HepG2 (cell line): ENCODE results near the gene ROPN1B. TPM values are rescaled to one million over a fixed set of nuclear protein-coding genes. Genes with fewer than 3 reads are reported as not detected.

Experiments
- ATAC-seq: fragments of 200-7000 bp; cut with Tn5 transposase; 3 replicates; pipeline ENCODE4 v1.9.1; 2020; ENCODE audit warnings: mild to moderate bottlenecking, moderate library complexity
- BruUV-seq: library from RNA; stranded (reverse); fragments of 400-500 nt; replicated peaks from 2 replicates; lab custom pipeline; 2021; lab: Mats Ljungman, UMichigan
- CTCF ChIA-PET: fragments of 300-600 bp; formaldehyde crosslinking; extraction: SDS; loops from one replicate; lab custom pipeline; 2021; ENCODE audit warnings: low total read pairs, inconsistent platforms, low intra/inter-chr PET ratio; lab: Yijun Ruan, JAX
- POLR2A ChIA-PET: fragments of 350-600 bp; sonication (Branson Sonifier 250); formaldehyde crosslinking; loops from one replicate; lab custom pipeline; 2020; ENCODE audit warnings: antibody characterized with exemption, inconsistent platforms; lab: Yijun Ruan, JAX
- DNase-seq: peaks from one replicate; pipeline ENCODE4 v3.0.0-alpha.2; 2015; ENCODE audit warnings: low spot score
- FAIRE-seq: peaks from 3 replicates; lab custom pipeline; 2011; peaks lifted over from hg19 to GRCh38; lab: Jason Lieb, UNC
- H2AFZ ChIP-seq: one replicate; pipeline ENCODE4 v1.6.1; 2011; ENCODE audit warnings: low read length, inconsistent platforms
- H3K27ac ChIP-seq: fragments of 300-600 bp; 3 replicates; pipeline ENCODE4 v1.8.0; 2011; ENCODE audit warnings: mixed run types, mild to moderate bottlenecking, mixed read lengths, low read length, inconsistent platforms; ENCODE audit not compliant: insufficient read depth; ENCODE audit errors: extremely low read length
- H3K27me3 ChIP-seq, 2 experiments: fragments of 200-600 bp in 1 of 2; 2 replicates in 1 of 2; 3 replicates in 1 of 2; pipeline versions ENCODE4 v1.6.0 to v1.8.0; 2011; ENCODE audit warnings: low read length in 2 of 2, mild to moderate bottlenecking in 2 of 2, moderate library complexity in 2 of 2, inconsistent platforms in 1 of 2; ENCODE audit not compliant: insufficient read depth in 2 of 2, control insufficient read depth in 1 of 2
- H3K36me3 ChIP-seq, 2 experiments: fragments of 200-600 bp in 1 of 2; replicated peaks in 1 of 2; 2 replicates in 1 of 2; 3 replicates in 1 of 2; pipeline versions ENCODE4 v1.5.1 to v1.8.0; 2011; ENCODE audit warnings: low read length in 2 of 2, inconsistent platforms in 1 of 2; ENCODE audit not compliant: insufficient read depth in 2 of 2, control insufficient read depth in 1 of 2
- H3K4me1 ChIP-seq: 2 replicates; pipeline ENCODE4 v1.5.1; 2012; ENCODE audit warnings: low read length, inconsistent platforms; ENCODE audit not compliant: insufficient read depth
- H3K4me2 ChIP-seq: 2 replicates; pipeline ENCODE4 v1.6.0; 2011; ENCODE audit warnings: low read depth, low read length, inconsistent platforms
- H3K4me3 ChIP-seq, 3 experiments: fragments of 200-600 bp in 1 of 3; sonication (generic), shearing (Covaris generic) in 1 of 3; replicated peaks in 1 of 3; 2 replicates each; pipeline ENCODE4 v1.5.1; 2011 to 2016; ENCODE audit warnings: low read length in 3 of 3, inconsistent platforms in 2 of 3, low read depth in 2 of 3, mild to moderate bottlenecking in 2 of 3, control low read depth in 1 of 3, mixed read lengths in 1 of 3; ENCODE audit not compliant: insufficient read depth in 1 of 3
- H3K79me2 ChIP-seq: one replicate; pipeline ENCODE4 v1.6.1; 2011; ENCODE audit warnings: low read length, inconsistent platforms; ENCODE audit not compliant: insufficient read depth
- H3K9ac ChIP-seq: 2 replicates; pipeline ENCODE4 v1.6.0; 2011; ENCODE audit warnings: mild to moderate bottlenecking, low read depth, low read length, inconsistent platforms; ENCODE audit not compliant: insufficient read depth
- H3K9me3 ChIP-seq: 2 replicates; pipeline ENCODE4 v1.5.1; 2012; ENCODE audit warnings: mild to moderate bottlenecking, low read length
- H4K20me1 ChIP-seq: 2 replicates; pipeline ENCODE4 v1.6.0; 2011; ENCODE audit warnings: inconsistent platforms, mild to moderate bottlenecking, low read length, moderate library complexity; ENCODE audit not compliant: insufficient read depth
- GTF3A ChIP-seq: sonication (generic); formaldehyde crosslinking; conservative IDR thresholded peaks from 2 replicates; pipeline ENCODE4 v1.4.0; 2020; ENCODE audit warnings: mild to moderate bottlenecking, missing genetic modification reagents
- NAIF1 ChIP-seq: sonication (generic); formaldehyde crosslinking; IDR thresholded peaks from 2 replicates; pipeline ENCODE4 v1.5.0; 2020; ENCODE audit warnings: mild to moderate bottlenecking, missing genetic modification reagents, borderline replicate concordance
- ZFP1 ChIP-seq: IDR thresholded peaks from 2 replicates; pipeline ENCODE4 v1.6.1; 2016
- ZNF543 ChIP-seq: sonication (generic); formaldehyde crosslinking; IDR thresholded peaks from 2 replicates; pipeline ENCODE4 v1.4.0; 2020; ENCODE audit warnings: mild to moderate bottlenecking, missing genetic modification reagents
- WGBS: methylation state at CpG from one replicate; pipeline ENCODE4 v1.1.6; 2017; ENCODE audit warnings: low lambda C conversion rate; 5-methylcytosine and 5-hydroxymethylcytosine counted together
- in situ Hi-C: cut with HindIII; loops from 2 replicates; pipeline ENCODE4 v1.10.0; 2017; ENCODE audit warnings: low pct_unique_long_range_greater_than_20kb; ENCODE audit not compliant: extremely low pct_ligation_motif_present
- intact Hi-C: fragments of 100-400 bp; cut with micrococcal nuclease; formaldehyde crosslinking; loops from one replicate; pipeline ENCODE4 v1.10.0; 2022; ENCODE audit not compliant: unreplicated experiment
- polyA plus RNA-seq, 8 experiments: library from polyadenylated mRNA; depleted of rRNA in 3 of 8; stranded (reverse) in 7 of 8; unstranded in 1 of 8; fragments of >200 nt; fragmentation: Illumina TruSeq in 4 of 8; extraction: Trizol in 4 of 8; gene quantifications; 2 replicates each; pipeline versions ENCODE4 v1.2.1 to v1.2.3, GENCODE V29; 2011 to 2016; ENCODE audit warnings: low read depth in 4 of 8, missing spikeins in 1 of 8, mixed read lengths in 1 of 8; ENCODE audit not compliant: insufficient read depth in 1 of 8
- total RNA-seq, 5 experiments: library from RNA; depleted of rRNA; stranded (reverse); fragments of >200 nt; fragmentation: Illumina TruSeq; extraction: Trizol; gene quantifications; 2 replicates each; pipeline ENCODE4 v1.2.3, GENCODE V29; 2016; ENCODE audit warnings: low read depth in 1 of 5
- TF ChIP-seq, protein P1 (sequence below): sonication (generic); formaldehyde crosslinking; IDR thresholded peaks from 2 replicates; pipeline ENCODE4 v1.8.0; 2022; ENCODE audit warnings: missing genetic modification reagents, low read depth, mild to moderate bottlenecking, borderline replicate concordance
- TF ChIP-seq, protein P2 (sequence below): sonication (generic); formaldehyde crosslinking; IDR thresholded peaks from 2 replicates; pipeline ENCODE4; 2020; ENCODE audit warnings: missing genetic modification reagents, mild to moderate bottlenecking, borderline replicate concordance

Gene ROPN1B
- total and polyA plus RNA-seq, 2 of the 13 experiments (the other 11 are each of a cell fraction or from before 2014, with no cell fraction given) = not detected

DNA sequence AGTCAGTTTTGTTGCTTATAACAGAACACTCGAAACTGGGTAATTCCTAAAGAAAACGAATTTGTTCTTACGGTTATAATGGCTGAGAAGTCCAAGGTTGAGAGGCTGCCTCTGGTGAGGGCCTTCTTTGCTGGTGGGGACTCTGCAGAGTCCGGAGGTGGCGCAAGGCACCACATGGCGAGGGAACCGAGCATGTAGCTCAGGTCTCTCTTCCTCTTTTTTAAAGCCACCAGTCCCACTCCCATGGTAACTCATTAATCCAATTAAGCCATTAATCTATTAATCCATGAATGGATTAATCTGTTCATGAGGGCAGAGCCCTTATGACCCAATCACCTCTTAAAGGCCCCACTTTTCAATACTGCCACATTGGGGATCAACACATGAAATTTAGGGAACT, 50.0 kb downstream of the ROPN1B start:
- CTCF ChIA-PET = no interaction called here
- DNase-seq = no peak
- intact Hi-C loops = no loop called here

More for the DNA sequence above, 50.0 kb downstream of the ROPN1B start:
- Histone ChIP-seq H3K27me3 (no peaks in the 10 kb centered on the region), H3K9ac (no peak overlapping the region), H3K4me2 (no peak overlapping the region), H4K20me1 (0 out of 2 replicates have a peak, but pooled peaks cover 2% of the 10 kb centered on the region), H3K36me3 (peaks cover 3 to 4% of the 10 kb centered on the region in 2 experiments; a peak in 3 of 5 replicates), H3K9me3 (no peaks in the 10 kb centered on the region), H3K27ac (no peak overlapping the region), H2AFZ (no peak overlapping the region)
- WGBS = 88% methylated on average over 7 of the region's 7 CpGs
- POLR2A ChIA-PET = no interaction called here
- no peak for ATAC-seq
- in situ Hi-C loops = no loop called here
- TF ChIP-seq NAIF1 (CRISPR knock-in tag) (no peak), ZNF543 (CRISPR knock-in tag) (no peak), GTF3A (CRISPR knock-in tag) (no peak), ZFP1 (CRISPR knock-in tag) (no peak)
- TF ChIP-seq, protein P1, sequence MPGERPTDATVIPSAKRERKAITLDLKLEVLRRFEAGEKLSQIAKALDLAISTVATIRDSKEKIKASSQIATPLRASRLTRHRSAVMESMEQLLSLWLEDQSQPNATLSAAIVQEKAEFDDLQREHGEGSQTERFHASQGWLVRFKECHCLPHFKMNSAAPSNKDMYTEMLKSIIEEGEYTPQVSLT (CRISPR knock-in tag) = no peak
- TF ChIP-seq, protein P2, sequence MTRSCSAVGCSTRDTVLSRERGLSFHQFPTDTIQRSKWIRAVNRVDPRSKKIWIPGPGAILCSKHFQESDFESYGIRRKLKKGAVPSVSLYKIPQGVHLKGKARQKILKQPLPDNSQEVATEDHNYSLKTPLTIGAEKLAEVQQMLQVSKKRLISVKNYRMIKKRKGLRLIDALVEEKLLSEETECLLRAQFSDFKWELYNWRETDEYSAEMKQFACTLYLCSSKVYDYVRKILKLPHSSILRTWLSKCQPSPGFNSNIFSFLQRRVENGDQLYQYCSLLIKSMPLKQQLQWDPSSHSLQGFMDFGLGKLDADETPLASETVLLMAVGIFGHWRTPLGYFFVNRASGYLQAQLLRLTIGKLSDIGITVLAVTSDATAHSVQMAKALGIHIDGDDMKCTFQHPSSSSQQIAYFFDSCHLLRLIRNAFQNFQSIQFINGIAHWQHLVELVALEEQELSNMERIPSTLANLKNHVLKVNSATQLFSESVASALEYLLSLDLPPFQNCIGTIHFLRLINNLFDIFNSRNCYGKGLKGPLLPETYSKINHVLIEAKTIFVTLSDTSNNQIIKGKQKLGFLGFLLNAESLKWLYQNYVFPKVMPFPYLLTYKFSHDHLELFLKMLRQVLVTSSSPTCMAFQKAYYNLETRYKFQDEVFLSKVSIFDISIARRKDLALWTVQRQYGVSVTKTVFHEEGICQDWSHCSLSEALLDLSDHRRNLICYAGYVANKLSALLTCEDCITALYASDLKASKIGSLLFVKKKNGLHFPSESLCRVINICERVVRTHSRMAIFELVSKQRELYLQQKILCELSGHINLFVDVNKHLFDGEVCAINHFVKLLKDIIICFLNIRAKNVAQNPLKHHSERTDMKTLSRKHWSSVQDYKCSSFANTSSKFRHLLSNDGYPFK (CRISPR knock-in tag) = no peak
- TF ChIP-seq, all 625 proteins: peak for 0
- H3K4me3 ChIP-seq = no peak overlapping the region
- FAIRE-seq = no peak
- BruUV-seq = no TSS peak
- no peaks in the 10 kb centered on the region for H3K79me2 ChIP-seq
- no peaks in the 10 kb centered on the region for H3K4me1 ChIP-seq
